Heart right ventricle (tissue), 16 donors: ENCODE results near the gene PIP5K1C. TPM values are rescaled to one million over a fixed set of nuclear protein-coding genes. Genes with fewer than 3 reads are reported as not detected.
"Not testable (repeated sequence)": the region's sequence is repeated elsewhere in the genome, so short reads cannot be mapped to it uniquely, and the experiment has no call there.

Experiments used
- ATAC-seq, 8 donors: fragments of 200-7000 bp; cut with Tn5 transposase; one replicate each; pipeline ENCODE4 v1.9.1; 2020; ENCODE audit warnings: mild to moderate bottlenecking in 8 of 8, moderate library complexity in 8 of 8, moderate number of reproducible peaks in 1 of 8
- DNase-seq, 2 donors: peaks; one replicate each; pipeline ENCODE4 v3.0.0-alpha.2; 2020
- H3K27ac ChIP-seq, 10 donors: fragments of 200-600 bp; sonication (generic) in 2 of 10; one replicate each; pipeline versions ENCODE4 v1.5.0 to v1.8.0; 2020 to 2022; ENCODE audit warnings: mild to moderate bottlenecking in 3 of 10
- H3K27me3 ChIP-seq, 7 donors: fragments of 200-600 bp; one replicate each; pipeline ENCODE4 v1.8.0; 2021 to 2022; ENCODE audit warnings: mild to moderate bottlenecking in 2 of 7
- H3K36me3 ChIP-seq, 9 donors: fragments of 200-600 bp; sonication (generic) in 1 of 9; one replicate each; pipeline versions ENCODE4 v1.5.0 to v1.8.0; 2020 to 2022; ENCODE audit warnings: mild to moderate bottlenecking in 2 of 9
- H3K4me1 ChIP-seq, 9 donors: fragments of 200-600 bp; sonication (generic) in 1 of 9; one replicate each; pipeline versions ENCODE4 v1.5.0 to v1.8.0; 2020 to 2022; ENCODE audit warnings: mild to moderate bottlenecking in 4 of 9
- H3K4me3 ChIP-seq, 10 donors: fragments of 200-600 bp; sonication (generic) in 2 of 10; one replicate each; pipeline versions ENCODE4 v1.5.0 to v1.8.0; 2020 to 2022; ENCODE audit warnings: mild to moderate bottlenecking in 7 of 10, moderate library complexity in 2 of 10
- H3K9me3 ChIP-seq, 11 donors: fragments of 200-600 bp in 10 of 11; sonication (generic) in 2 of 11; one replicate each; pipeline versions ENCODE4 v1.5.0 to v1.8.0; 2013 to 2022; ENCODE audit warnings: mild to moderate bottlenecking in 2 of 11, control low read depth in 1 of 11, moderate library complexity in 1 of 11
- WGBS, 2 donors: extraction: QIAGEN DNeasy Blood & Tissue Kit; methylation state at CpG; one replicate each; pipeline ENCODE4 v1.1.7; 2013; ENCODE audit warnings: inconsistent platforms in 1 of 2; 5-methylcytosine and 5-hydroxymethylcytosine counted together
- intact Hi-C, 10 donors: fragments of 100-400 bp; cut with DNase I; formaldehyde crosslinking; loops; one replicate each; pipeline versions ENCODE4 v1.11.1 to v1.14.2; 2022
- polyA plus RNA-seq, 2 donors: library from polyadenylated mRNA; stranded (reverse); fragments of 200-250 nt; gene quantifications; one replicate each; pipeline ENCODE4 v1.2.3, GENCODE V29; 2013
- total RNA-seq, 10 donors: library from RNA; stranded (reverse); fragmentation: NEBNext Ultra II Directional in 3 of 10; extraction: Animal tissue kit (Norgen Biotek cat#: 25700) in 3 of 10; gene quantifications; one replicate each; pipeline versions ENCODE4 v1.2.1 to v1.2.4, GENCODE V29; 2021 to 2023
- TF ChIP-seq, protein P1 (sequence below), 9 donors: fragments of 200-600 bp; sonication (generic) in 2 of 9; IDR thresholded peaks; one replicate each; pipeline versions ENCODE4 v1.5.0 to v1.8.0; 2021 to 2022; ENCODE audit warnings: antibody characterized with exemption in 9 of 9, mild to moderate bottlenecking in 5 of 9, moderate library complexity in 1 of 9
- donor health status: Arrhythmogenic right ventricular cardiomyopathy.
- donor health status: ischemic (EF 13 %, LVEDD 7.1; RV severe dilation, severe dysfunction).
- donor health status: healthy with polysubstance abuse.
- donor health status: DM: no; HTN: yes; CAD: no.
- donor health status: DM: no; HTN: no; CAD: no.
- donor health status: ischemic (EF 25% LVEDD 6.9; RV normal size, moderate dysfunction).
- donor health status: ischemic (EF 25% LVEDD 5.7; RV mildly dilated, moderate dysfunction).
- donor health status: healthy.
- donor health status: DM: yes; HTN: yes; CAD: no.
- donor health status: Ischemic cardiomyopathy.
- donor health status: ischemic (EF 35%, LVEDD 5.7; RV mildly dilated, moderate dysfunction).
- donor health status: nonischemic (EF 11% LVEDD 7.7; RV severe dilation, severe dysfunction).
- donor health status: DM: yes; HTN: yes; CAD: no.
- donor health status: PGD.
- donor health status: ischemic (EF 29% LVEDD 5.4; RV normal size, mild dysfunction).
- donor health status: nonischemic (EF 23%, LVEDD 6.1; RV moderate dilation, normal function).

PIP5K1C gene
- total and polyA plus RNA-seq, 12 donors, result 18.3 to 46.6 (median 34.9) TPM

DNA sequence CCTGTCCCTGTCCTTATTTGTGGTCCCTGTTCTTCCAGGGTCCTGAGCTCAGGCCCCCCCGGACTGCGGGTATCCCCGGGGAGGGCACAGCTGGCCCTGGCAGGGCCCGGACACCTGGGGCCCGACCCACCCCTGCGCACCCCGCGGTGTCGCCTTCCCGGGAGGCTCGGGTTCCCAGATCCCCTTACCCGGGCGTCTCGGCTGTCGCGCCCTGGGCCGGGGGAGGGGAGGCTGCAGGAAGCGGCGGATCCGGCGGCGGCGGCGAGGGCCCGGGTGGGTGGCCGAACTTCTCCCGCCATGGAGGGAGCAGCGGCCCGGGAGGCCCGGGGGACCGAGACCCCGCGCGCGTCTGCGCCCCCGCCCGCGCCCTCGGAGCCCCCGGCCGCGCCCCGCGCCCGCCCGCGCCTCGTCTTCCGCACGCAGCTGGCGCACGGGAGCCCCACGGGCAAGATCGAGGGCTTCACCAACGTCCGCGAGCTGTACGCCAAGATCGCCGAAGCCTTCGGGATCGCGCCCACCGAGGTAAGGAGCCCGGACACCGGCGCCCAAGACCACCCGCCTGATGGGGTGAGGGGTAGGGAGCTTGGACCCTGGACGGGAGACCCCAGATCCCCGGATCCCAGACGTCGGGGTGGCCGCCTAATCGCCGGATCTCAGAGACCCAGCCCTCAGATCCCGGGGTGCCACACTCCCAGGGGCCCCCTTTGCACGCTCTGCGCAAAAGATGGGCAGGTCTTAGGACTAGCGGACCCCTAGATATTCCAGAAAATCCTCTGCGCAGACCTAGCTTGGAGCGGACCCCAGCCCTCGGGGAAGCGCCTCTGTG, 114.8 kb downstream of the PIP5K1C start, which contains the start of gene GIPC3:
Gene GIPC3, plus strand, starts transcription at position 178 of the 826 bp plus-strand sequence. Its CDS starts 120 bp downstream, at position 298.
- DNase-seq, result no peak
- 4 to 5% methylated on average over 73 to 81 of the region's 84 CpGs for WGBS, 2 donors
- H3K4me1 ChIP-seq, result peaks cover 0 to 20% (median 11%) of the 10 kb centered on the region in 9 donors
- peaks cover 11 to 33% (median 21%) of the 10 kb centered on the region in 7 donors for H3K27me3 ChIP-seq
- TF ChIP-seq, protein P1, sequence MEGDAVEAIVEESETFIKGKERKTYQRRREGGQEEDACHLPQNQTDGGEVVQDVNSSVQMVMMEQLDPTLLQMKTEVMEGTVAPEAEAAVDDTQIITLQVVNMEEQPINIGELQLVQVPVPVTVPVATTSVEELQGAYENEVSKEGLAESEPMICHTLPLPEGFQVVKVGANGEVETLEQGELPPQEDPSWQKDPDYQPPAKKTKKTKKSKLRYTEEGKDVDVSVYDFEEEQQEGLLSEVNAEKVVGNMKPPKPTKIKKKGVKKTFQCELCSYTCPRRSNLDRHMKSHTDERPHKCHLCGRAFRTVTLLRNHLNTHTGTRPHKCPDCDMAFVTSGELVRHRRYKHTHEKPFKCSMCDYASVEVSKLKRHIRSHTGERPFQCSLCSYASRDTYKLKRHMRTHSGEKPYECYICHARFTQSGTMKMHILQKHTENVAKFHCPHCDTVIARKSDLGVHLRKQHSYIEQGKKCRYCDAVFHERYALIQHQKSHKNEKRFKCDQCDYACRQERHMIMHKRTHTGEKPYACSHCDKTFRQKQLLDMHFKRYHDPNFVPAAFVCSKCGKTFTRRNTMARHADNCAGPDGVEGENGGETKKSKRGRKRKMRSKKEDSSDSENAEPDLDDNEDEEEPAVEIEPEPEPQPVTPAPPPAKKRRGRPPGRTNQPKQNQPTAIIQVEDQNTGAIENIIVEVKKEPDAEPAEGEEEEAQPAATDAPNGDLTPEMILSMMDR (IDR thresholded peaks at IDR 0.05), result no peak
- H3K27ac ChIP-seq, result peak within 1 kb of the TSS in 8 of 10 donors; percentile 11 to 75 (median 26)
- H3K36me3 ChIP-seq, result peaks cover 0 to 5% (median 0%) of the 10 kb centered on the region in 9 donors
- no peaks in the 10 kb centered on the region for H3K9me3 ChIP-seq
- intact Hi-C loops, result loop anchor here in 6 of 10 donors (1.0 to 2.0 kb wide), 2 partner anchors 33 kb away; no protein-coding TSS in a partner anchor
- H3K4me3 ChIP-seq, result peak within 1 kb of the TSS; percentile 12 to 62 (median 54)
- peak in 2 of 8 donors; percentile 11 to 20 for ATAC-seq

DNA sequence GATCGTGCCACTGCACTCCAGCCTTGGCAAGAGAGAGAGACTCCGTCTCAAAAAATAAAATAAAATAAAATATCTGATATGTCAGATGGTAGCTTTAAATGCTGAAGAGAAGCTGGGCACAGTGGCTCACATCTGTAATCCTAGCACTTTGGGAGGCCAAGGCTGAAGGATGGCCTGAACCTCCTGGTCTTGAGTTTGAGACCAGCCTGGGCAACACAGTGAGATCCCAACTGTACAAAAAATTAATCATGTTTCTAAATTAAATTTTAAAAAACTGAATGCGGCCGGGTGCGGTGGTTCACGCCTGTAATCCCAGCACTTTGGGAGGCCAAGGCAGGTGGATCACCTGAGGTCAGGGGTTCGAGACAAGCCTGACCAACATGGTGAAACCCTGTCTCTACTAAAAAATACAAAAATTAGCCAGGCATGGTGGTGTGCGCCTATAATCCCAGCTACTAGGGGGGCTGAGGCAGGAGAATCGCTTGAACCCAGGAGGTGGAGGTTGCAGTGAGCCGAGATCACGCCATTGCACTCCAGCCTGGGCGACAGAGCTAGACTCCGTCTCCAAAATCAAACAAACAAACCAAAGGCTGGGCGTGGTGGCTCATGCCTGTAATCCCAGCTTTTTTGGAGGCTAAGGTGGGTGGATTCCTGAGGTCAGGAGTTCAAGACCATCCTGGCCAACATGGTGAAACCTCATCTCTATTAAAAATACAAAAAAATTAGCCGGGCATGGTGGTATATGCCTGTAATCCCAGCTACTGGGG, 116.0 kb downstream of the PIP5K1C start:
- Histone ChIP-seq H3K27me3 (peaks cover 11 to 33% (median 21%) of the 10 kb centered on the region in 7 donors), H3K4me1 (peaks cover 0 to 20% (median 11%) of the 10 kb centered on the region in 9 donors)
- WGBS, 2 donors, result 90 to 91% methylated on average over 15 of the region's 15 CpGs
- intact Hi-C loops, result loop anchor here in 1 of 10 donors (5.0 kb wide), 1 partner anchor 33 kb away; no protein-coding TSS in a partner anchor
- ATAC-seq, H3K9me3 ChIP-seq, H3K4me3 ChIP-seq, DNase-seq, H3K27ac ChIP-seq, H3K36me3 ChIP-seq: not testable (repeated sequence)

DNA sequence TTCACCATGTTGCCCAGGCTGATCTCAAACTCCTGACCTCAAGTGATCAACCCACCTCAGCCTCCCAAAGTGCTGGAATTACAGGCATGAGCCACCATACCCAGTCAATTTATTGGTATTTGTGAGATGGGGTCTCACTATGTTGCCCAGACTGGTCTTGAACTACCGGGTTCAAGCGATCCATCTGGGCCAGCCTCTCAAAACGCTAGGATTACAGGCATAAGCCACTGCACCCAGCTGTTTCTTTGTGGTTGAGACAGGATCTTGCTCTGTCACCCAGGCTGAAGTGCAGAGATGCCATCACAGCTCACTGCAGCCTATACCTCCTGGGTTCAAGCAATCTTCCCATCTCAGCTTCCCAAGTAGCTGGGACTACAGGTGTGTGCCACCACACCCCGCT, 118.5 kb downstream of the PIP5K1C start:
- not testable (repeated sequence) for H3K9me3 ChIP-seq, H3K36me3 ChIP-seq, H3K4me3 ChIP-seq, DNase-seq, ATAC-seq, H3K27ac ChIP-seq
- Histone ChIP-seq H3K27me3 (peaks cover 11 to 32% (median 21%) of the 10 kb centered on the region in 7 donors), H3K4me1 (peaks cover under 1 to 16% (median 8%) of the 10 kb centered on the region in 9 donors)
- WGBS, 2 donors, result 86 to 87% methylated on average over 4 of the region's 4 CpGs
- intact Hi-C loops, result loop anchor here in 1 of 10 donors (5.0 kb wide), 1 partner anchor 36 kb away; no protein-coding TSS in a partner anchor

Other genes with a start within 250 kb of the PIP5K1C start
- gene SMIM24, start 219.9 kb downstream of the PIP5K1C start, total RNA-seq, result not detected
- not detected for gene SMIM24, start 219.9 kb downstream of the PIP5K1C start, polyA plus RNA-seq
- not detected for gene SMIM44, start 217.0 kb downstream of the PIP5K1C start, total RNA-seq
- gene SMIM44, start 217.0 kb downstream of the PIP5K1C start, polyA plus RNA-seq, result not detected
- 10 to 100 TPM in 5 of 10 donors, 1 to 10 TPM in 5; 7.2 to 14.9 (median 9.4) TPM for gene DOHH, start 199.8 kb downstream of the PIP5K1C start, total RNA-seq
- 10 to 100 TPM; 13.2 to 30.4 TPM for gene DOHH, start 199.8 kb downstream of the PIP5K1C start, polyA plus RNA-seq
- gene FZR1, start 194.2 kb downstream of the PIP5K1C start, total RNA-seq, result 10 to 100 TPM; 21.0 to 30.8 (median 27.1) TPM
- gene FZR1, start 194.2 kb downstream of the PIP5K1C start, polyA plus RNA-seq, result 10 to 100 TPM; 13.5 to 15.2 TPM
- 1 to 10 TPM in 2 of 10 donors, under 1 TPM in 8; 0.38 to 1.3 (median 0.79) TPM for gene TEKTIP1, start 161.3 kb downstream of the PIP5K1C start, total RNA-seq
- gene TEKTIP1, start 161.3 kb downstream of the PIP5K1C start, polyA plus RNA-seq, result under 1 TPM in 1 of 2 donors, not detected in 1; 0.09 TPM
- gene MFSD12, start 142.9 kb downstream of the PIP5K1C start, total RNA-seq, result 10 to 100 TPM; 11.6 to 41.3 (median 21.0) TPM
- 10 to 100 TPM; 24.3 to 43.2 TPM for gene MFSD12, start 142.9 kb downstream of the PIP5K1C start, polyA plus RNA-seq
- 10 to 100 TPM; 19.5 to 49.3 (median 30.3) TPM for gene HMG20B, start 127.5 kb downstream of the PIP5K1C start, total RNA-seq
- gene HMG20B, start 127.5 kb downstream of the PIP5K1C start, polyA plus RNA-seq, result 10 to 100 TPM; 65.2 to 73.3 TPM
- gene GIPC3, start 115.0 kb downstream of the PIP5K1C start, total RNA-seq, result 1 to 10 TPM; 1.3 to 2.8 (median 2.1) TPM
- gene GIPC3, start 115.0 kb downstream of the PIP5K1C start, polyA plus RNA-seq, result 1 to 10 TPM in 1 of 2 donors, under 1 TPM in 1; 0.90 to 2.4 TPM
- 1 to 10 TPM; 1.6 to 4.0 (median 3.0) TPM for gene TBXA2R, start 93.6 kb downstream of the PIP5K1C start, total RNA-seq
- gene TBXA2R, start 93.6 kb downstream of the PIP5K1C start, polyA plus RNA-seq, result 1 to 10 TPM; 2.9 to 3.4 TPM
- 10 to 100 TPM in 9 of 10 donors, 1 to 10 TPM in 1; 9.7 to 15.8 (median 12.1) TPM for gene CACTIN, start 73.7 kb downstream of the PIP5K1C start, total RNA-seq
- gene CACTIN, start 73.7 kb downstream of the PIP5K1C start, polyA plus RNA-seq, result 10 to 100 TPM; 15.8 to 17.6 TPM
- under 1 TPM in 3 of 10 donors, not detected in 7; 0.15 to 0.49 (median 0.34) TPM for gene TJP3, start 7.9 kb upstream of the PIP5K1C start, total RNA-seq
- gene TJP3, start 7.9 kb upstream of the PIP5K1C start, polyA plus RNA-seq, result under 1 TPM in 1 of 2 donors, not detected in 1; 0.06 TPM
- 10 to 100 TPM in 6 of 10 donors, 1 to 10 TPM in 4; 7.4 to 16.6 (median 10.7) TPM for gene APBA3, start 61.2 kb upstream of the PIP5K1C start, total RNA-seq
- 10 to 100 TPM; 20.0 to 22.6 TPM for gene APBA3, start 61.2 kb upstream of the PIP5K1C start, polyA plus RNA-seq
- 10 to 100 TPM; 61.4 to 93.4 (median 67.0) TPM for gene MRPL54, start 62.2 kb upstream of the PIP5K1C start, total RNA-seq
- 100 to 1,000 TPM; 124 TPM for gene MRPL54, start 62.2 kb upstream of the PIP5K1C start, polyA plus RNA-seq
- not detected for gene RAX2, start 71.8 kb upstream of the PIP5K1C start, total RNA-seq
- not detected for gene RAX2, start 71.8 kb upstream of the PIP5K1C start, polyA plus RNA-seq
- 1 to 10 TPM in 1 of 10 donors, under 1 TPM in 9; 0.14 to 4.9 (median 0.44) TPM for gene MATK, start 85.9 kb upstream of the PIP5K1C start, total RNA-seq
- gene MATK, start 85.9 kb upstream of the PIP5K1C start, polyA plus RNA-seq, result 1 to 10 TPM in 1 of 2 donors, under 1 TPM in 1; 0.97 to 1.2 TPM
- under 1 TPM in 2 of 10 donors, not detected in 8; 0.04 to 0.29 TPM for gene ZFR2, start 168.6 kb upstream of the PIP5K1C start, total RNA-seq
- not detected for gene ZFR2, start 168.6 kb upstream of the PIP5K1C start, polyA plus RNA-seq
- not detected for gene ATCAY, start 180.2 kb upstream of the PIP5K1C start, total RNA-seq
- gene ATCAY, start 180.2 kb upstream of the PIP5K1C start, polyA plus RNA-seq, result not detected
- 1,000 to 10,000 TPM in 1 of 10 donors, 100 to 1,000 TPM in 9; 241 to 2,570 (median 640) TPM for gene NMRK2, start 232.6 kb upstream of the PIP5K1C start, total RNA-seq
- gene NMRK2, start 232.6 kb upstream of the PIP5K1C start, polyA plus RNA-seq, result 1,000 to 10,000 TPM; 1,128 to 1,168 TPM